HG03097 (cell line): ENCODE data around the gene STAMBP.
"Not testable (repeated sequence)": the region's sequence is repeated elsewhere in the genome, so short reads cannot be mapped to it uniquely, and the experiment has no call there.

Source experiments
- ATAC-seq: cut with Tn5 transposase; IDR thresholded peaks from one replicate; pipeline ENCODE4 v1.9.1; 2021; ENCODE audit not compliant: unreplicated experiment, low FRiP score

STAMBP gene

DNA sequence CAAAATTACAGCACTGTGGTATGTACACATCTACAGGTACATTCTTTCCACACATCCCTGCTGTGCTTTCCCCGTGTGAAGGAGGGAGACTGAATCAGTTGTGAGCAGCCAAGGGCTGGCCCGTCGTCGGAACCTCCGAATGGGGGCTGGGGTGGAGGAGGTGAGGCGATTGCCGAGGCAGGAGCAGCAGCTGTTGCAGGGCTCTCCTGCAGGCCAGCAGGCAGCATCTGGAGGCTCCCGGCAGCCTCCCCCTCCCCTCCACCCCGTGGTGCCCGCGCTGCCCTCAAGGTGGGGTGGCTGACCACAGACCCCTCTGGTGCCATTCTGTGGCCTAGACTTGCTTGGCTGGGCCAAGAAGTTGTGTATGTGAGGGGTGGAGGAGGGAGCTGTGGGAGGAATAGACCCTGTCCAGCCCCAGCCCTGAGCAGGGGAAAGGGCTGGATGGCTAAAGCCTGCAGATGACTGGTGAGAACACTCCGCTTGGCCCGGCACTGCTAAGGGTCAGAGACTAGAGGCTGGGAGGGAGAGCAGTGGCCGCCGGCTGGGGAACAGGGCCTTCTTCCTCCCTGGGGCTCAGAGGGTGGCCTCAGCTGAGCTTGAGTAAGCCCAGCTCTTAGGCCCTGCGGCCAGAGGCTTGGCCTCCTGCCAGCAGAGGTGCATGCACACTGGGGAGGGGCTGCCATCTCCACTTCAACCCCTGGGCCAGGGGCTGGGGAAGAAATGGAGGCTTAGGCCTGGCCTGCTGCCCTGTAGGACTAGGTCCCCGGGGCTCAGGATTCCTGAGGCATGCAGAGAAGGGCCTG is 7.6 kb downstream of the STAMBP start:
- ATAC-seq, result no peak

DNA sequence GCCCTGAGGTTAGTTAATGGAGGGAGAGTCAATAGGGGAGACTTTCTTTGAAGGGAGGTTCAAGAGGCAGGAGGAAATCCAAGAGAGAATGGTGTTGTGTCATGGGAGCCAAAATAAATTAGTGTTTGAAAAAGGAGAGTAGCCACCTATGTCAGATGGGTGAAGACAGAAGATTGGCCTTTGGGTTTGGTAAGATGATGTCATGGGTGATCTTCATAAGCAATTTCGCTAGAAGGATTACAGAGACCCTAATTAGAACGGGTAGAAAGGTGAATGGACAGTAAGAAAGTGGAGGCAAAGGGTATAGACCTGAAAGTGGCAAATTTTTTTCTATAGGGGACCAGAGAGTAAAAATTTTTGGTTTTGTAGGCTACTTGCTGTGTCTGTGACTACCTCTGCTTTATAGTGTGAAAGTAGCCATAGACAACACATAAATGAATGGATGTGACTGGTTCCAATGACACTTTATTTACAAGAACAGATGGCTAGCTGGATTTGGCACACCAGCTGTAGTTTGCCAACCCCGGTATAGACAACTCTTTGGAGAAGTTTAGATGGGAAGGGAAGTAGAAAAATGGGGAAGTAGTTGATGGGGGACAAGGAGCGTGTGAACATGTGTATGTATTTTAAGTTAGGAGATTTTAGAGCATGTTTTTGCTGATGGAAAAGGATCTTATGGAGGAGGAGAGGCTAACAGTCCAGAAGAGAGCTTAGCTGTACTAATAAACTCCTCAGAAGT is 9.3 kb downstream of the STAMBP start:
- ATAC-seq, result no peak

DNA sequence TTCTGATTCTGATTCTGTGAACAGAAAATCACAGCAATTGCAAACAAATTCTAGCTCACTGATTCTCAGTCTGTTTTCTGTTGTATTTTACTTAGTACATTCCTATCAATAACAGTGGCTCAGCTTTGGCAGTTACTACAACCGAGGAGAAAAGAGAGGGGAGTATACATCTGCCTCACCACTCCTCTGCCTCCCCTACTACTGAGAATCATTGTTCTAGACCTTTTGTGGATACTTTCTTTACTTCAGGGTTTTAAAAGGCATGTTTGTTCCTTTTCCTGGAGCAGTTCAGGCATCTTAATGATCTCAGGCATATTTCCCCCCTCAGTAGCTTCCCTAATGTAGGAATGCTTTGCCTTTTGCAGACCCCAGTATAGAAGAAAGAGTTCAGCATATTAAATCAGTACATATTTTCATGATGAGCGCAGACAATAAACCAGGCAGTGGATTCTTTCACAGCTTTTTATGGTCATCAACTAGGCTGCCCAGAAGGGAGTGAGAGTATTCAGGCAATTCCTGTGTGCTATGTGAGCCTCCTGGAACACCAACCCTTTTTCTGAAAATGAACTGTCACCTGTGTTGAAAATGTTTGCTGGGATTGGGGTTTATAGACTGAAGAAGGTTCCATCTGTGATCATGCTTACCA is 10.3 kb downstream of the STAMBP start:
- ATAC-seq, result no peak

DNA sequence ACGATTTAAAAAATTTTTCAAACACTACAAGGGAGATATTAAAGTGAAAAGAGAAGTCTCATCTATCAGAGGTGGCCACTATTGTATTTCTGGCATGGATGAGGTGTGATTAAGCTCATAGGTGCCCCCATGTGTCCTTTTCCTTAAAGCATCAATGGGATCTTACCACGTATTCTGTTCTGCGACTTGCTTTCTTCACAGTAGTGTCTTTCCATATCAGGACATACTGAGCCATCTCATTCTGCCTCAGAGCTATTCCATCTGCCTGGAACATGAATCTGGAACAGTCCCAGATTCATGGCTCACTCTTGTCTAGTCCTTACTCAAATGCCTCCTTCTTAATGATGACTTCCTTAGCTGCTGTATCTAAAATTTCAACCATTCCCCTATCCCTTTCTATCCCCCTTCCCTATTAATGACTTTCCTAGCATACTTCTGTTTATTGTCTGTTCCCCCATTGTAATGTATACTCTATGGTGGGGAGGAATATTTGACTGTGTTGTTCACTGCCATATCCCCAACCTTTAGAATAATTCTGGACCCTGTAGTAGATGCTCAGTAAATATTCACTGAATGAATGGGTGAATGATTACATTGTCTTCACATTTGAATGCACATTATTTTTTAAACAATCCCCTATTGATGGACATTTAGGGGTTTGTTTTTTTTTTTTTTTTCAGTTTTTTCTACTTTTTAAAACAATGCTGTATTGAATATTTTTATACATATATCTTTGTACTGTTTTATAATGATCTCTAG is 11.1 kb downstream of the STAMBP start:
- no peak for ATAC-seq

DNA sequence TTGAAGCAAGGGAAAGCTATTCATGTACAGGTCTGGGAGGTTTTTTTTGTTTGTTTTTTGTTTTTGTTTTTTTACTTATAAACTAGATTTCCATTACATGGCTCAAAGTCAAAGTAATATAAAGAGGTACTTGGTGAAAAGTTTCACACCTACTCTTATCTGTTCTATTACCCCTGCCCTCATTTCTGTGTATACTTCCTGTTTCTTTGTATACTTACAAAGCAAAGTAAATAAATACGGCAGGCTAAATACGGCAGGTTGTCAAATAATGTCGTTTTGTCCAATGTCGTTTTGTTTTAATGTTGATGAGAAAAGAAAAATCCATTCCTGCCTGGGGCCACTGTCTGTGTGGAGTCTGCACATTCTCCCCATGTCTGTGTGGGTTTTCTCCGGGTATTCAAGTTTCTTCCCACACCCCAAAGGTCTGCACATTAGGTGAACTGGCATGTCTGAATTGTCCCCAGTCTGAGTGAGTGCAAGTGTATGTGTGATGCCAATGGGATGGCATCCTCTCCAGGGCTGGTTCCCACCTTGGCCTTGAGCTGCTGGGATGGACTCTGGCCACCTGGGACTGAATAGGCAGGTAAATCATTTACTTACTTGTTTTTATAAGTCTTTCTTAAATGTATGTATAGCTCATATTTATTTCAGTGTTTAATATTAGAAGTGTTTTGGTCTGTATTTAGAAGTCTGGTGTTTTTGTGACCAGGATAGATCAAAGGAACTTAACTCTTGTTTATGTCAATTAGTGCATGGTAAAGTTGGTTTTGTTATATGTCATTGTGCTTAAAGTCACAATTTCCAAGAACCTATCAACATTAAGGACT is 13.4 kb downstream of the STAMBP start:
- no peak for ATAC-seq

DNA sequence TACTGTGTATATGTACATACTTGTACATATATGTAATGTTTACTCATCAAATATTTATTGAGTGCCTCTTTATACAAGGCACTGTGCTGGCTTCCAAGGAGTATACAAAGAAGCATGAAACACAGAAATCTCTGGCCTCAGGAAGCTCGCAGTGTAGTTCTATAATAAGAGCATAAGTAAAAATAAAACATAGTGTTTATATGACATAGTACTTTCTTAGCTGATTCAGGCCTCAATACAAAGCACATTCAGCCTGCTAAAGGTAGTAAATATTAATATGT is 13.9 kb downstream of the STAMBP start:
- ATAC-seq, result no peak

DNA sequence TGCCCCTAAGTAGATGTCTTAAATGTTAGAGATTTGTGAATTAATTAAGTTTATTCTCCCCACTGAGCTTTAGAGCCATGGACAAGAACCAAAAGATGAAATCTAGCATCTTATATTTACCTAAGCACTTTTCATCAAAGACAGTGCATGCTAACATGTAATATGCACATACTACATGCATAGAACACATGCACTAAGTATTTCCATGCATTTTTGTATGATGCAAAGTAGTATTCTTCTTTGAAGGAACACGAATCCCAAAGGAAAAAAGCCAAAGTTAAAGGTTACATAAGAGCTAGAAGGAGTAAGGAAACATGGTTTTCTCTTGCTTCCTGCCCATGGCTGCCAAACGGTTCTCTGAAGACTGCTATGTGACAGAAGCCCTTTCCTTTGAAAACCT is 15.3 kb downstream of the STAMBP start:
- ATAC-seq, result no peak

DNA sequence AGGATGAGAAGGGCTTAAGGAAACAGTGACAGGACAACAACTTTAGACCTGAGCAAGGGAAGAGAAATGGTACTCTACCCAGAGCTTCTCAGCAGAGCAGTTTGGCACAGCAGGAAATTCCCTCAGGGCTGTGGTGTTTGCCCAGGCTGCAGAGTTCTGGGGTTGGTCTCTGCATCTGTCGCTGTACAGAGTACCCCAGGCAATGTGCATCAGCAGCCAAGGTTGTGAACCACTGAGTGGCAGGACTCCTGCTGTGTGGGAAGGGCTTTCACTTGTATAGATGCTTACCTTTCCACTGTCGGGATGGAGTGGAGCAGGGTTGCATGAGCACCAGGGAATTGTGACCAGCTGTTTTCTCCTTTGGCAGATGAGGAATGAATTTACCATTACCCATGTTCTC is 21.2 kb downstream of the STAMBP start:
- ATAC-seq, result no peak

DNA sequence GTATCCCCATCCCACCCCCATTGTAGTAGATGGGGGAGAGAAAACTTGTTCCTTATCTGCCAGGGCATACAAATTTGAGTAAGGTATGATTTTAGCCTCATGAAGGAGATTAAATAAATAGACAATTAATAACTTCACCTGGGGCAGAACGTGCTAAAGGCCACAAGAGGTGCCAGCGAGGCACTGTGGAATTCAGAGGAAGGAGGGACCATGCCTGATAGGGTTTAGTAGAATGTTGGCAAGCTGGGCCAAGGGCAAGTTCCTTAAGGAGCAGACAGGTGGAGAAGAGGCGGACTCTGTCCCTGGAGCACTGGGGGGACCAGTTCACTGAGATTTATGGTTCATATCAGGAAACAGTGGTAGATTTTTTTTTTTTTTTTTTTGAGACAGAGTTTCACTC is 22.5 kb downstream of the STAMBP start:
- ATAC-seq, result no peak

DNA sequence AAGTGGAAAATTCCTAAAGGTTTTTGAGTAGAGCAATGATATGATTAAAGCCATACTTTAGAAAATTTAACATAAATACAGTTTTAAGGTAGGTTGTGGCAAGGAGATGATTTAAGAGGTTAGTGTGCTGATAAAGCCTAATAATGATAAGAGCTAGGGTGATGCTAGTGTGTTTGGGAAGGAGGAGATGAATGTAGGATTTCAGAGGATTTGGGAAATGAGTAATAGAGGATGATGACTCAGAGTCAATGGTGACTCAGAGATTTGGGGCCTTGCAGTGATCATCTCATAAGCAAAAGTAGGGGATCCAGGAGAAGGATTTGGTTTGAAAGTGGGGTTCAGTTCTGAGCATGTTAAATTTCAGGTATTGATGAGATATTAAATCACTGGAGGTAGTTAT is 23.3 kb downstream of the STAMBP start:
- no peak for ATAC-seq

DNA sequence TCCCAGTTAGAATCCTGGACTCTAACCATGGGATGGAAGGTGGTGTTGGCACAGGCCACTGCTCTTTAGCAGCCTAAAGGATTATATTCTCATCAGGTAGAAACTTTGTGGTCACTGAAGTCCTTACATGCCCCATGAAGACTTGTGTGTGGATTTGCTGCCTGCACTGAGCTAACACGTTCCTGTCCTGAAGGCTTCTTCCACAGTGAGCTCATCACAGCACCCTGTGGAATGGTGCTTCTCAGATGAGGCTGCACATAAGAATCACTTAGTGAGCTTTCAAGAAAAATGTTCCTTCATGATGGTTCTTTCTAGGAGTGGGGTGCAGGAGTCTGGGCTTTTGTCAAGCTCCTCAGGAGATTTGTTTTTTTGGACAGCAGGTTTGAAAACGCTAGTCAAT is 26.8 kb downstream of the STAMBP start:
- no peak for ATAC-seq

DNA sequence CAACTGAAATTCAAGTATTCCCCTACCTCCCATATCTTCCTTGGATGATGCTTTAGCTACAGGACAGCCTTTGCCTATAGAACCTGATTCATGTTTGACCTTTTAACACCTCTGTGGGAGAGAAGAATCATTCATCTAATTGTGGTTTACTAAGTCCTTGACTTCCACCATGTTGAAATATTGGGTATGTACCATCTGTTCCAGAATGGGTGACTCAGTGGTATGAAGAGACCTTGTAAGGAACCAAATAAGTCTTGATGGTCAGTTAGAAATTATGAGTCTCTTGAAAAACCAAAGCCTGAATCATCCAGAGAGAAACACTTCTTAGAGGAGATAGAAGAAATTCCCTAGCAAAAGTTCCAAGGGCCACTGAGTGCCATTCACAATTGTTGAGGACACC is 27.5 kb downstream of the STAMBP start:
- no peak for ATAC-seq

DNA sequence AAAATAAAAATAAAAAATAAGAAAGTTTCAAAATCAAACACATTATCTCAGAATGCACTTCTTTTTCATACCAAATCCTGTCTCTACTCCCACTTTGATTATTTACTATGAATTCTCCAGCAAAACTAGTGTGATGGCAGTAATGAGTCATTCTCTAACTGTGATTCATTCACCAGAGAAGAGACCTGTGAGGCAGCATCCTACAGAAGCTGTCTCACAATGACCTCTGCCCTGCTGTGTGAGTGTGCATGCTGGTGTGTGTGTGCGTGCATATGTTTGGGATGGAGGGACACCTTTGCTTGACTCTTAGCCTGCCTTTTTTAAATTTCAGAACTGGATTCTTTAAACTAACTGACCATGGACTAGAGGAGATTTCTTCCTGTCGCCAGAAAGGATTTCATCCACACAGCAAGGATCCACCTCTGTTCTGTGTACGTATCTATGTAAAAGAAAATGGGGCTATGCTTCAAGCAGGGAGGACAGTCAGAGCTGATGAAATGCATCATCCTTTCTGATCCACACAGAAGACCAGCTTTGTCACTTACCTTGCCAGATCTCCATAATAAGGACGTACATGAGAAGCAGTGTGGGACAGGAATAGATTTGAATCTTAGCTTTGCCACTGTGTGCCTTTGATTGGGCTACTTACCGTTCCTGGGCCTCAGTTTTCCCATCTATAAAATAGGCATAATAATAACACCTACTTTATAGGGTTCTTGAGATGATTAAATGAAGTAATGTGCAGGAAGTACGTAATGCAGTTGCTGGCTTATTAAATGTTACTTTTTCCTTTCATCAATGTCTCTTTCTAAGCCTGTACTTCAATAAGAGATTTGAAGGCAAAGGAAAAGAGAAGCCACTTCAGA is 31.2 kb downstream of the STAMBP start:
- no peak for ATAC-seq

DNA sequence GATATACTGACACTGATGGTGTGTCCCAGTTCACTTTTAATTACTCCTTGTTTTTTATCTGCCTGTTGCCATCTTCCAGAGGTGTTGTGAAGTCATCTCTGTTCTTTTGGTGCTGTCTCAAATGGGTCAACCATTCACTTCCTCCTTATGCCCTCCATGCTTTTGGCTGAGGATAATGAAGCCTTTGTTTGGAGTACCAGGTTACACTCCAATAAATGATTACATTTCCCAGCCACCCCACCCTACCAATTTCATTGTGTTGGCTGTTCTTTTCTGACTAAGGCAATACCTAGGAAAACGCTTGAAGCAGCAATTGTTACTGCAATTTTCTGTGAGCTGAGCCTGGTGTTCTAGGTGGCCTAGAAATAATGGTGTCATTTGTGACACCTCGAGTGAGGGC is 34.2 kb downstream of the STAMBP start:
- ATAC-seq, result no peak

DNA sequence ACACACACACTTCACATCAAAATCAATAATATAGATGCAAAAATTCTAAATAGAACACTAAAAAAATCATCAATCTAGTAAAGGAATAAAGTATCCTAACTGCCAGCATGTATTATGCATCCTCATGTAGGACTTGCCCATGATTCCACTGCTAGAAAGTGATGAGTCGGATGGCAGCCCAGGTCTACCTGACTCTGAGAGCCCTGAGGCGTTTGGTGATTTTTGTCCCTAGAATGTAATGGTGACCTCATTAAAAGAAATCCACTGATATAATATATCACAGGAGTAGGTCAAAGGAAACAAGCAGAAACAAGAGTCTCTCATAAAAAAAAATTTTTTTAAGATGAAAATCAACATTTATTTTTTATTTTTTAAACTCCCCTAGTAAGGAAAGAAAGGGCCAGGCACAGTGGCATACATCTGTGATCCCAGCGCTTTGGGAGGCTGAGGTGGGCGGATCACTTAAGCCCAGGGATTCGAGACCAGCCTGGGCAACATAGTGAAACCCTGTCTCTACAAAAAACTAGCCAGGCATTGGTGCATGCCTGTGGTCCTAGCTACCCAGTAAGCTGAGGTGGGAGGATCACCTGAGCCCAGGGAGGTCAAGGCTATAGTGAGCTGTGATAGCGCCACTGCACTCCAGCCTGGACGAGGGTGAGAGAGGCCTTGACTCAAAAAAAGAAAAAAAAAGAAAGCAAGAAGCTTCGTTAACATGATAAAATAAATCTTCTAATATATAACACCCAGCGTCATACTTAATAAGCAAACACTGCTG is 39.6 kb downstream of the STAMBP start:
- no peak for ATAC-seq

DNA sequence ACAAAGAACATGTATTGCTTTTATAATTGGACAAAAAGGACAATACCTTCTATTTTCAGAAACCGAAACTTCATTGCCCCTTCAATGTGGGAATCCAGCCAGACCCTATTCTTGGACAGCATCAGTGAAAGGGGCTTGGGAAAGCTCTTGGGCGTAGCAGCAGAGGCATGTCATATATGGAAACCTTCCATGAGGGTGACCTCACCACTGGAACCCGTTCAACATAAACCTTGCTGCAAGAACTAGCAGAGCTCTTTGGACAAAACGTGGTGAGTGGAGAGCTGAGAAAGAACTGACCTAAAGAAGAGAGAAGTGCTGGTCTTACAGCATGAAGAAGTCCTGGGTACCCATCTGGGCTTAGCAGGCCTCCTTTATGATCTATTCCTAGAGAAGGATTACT is 41.3 kb downstream of the STAMBP start:
- no peak for ATAC-seq

DNA sequence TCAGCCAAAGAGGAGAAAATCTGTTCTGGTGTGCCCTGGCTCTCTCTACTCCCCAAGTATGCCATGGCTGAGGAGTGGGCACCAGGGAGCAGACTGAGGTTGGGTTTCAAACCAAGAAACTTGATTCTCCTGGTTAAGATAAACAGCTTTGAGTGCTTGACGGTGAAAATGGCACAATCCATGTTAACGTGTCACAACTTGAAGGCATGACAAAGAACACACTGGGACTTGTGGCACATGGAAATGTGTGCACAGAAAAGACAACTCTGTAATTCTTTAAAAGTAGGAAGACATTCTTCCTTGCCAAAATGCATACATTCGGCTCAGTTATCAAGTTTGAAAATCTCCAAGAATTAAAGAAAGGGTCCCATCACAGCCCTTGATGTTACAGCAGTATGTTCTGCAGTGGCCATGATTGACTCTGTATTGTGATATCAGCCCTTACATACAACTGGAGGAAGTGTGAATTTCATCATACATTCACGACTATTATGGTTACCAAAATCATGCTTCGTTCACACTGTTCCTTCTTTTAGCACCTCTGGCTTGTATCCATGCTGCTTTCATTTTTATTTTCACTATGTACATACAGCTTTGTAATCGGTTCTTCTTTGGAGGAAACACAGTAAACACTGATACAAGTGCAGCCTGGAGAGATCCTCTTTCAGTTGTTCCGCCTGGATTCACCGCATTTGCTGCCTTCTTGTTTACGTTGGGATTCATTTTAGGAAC is 48.5 kb downstream of the STAMBP start:
- ATAC-seq, result no peak

DNA sequence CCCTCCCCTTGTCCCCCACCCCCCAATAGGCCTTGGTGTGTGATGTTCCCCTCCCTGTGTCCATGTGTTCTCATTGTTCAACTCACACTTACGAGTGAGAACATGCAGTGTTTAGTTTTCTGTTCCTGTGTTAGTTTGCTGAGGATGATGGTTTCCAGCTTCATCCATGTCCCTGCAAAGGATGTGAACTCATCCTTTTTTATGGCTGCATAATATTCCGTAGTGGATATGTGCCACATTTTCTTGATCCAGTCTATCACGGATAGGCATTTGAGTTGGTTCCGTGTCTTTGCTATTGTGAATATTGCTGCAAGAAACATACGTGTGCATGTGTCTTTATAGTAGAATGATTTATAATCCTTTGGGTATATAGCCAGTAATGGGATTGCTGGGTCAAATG is 49.2 kb downstream of the STAMBP start:
- not testable (repeated sequence) for ATAC-seq
